ENCODE data around the gene KDR.

Gene KDR

DNA sequence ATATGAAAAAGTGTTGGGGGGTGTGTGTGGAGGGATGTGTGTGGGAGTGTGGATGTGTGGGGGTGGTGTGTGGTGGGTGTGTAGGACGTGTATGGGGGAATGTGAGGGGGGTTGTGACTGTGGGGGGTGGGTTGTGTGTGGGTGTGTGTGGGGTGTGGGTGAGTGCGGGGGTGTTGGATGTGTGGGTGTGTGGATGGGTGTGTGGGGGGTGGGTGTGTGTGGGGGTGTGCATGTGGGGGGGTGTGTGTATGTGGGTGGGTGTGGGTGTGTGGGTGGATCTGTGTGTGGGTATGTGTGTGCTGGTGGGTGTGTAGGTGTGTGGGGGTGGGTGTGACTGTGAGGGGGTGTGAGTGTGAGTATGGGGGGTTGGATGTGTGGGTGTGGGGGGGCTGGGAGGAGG is 47.8 kb downstream of the KDR start:
- no peak for DNase-seq

DNA sequence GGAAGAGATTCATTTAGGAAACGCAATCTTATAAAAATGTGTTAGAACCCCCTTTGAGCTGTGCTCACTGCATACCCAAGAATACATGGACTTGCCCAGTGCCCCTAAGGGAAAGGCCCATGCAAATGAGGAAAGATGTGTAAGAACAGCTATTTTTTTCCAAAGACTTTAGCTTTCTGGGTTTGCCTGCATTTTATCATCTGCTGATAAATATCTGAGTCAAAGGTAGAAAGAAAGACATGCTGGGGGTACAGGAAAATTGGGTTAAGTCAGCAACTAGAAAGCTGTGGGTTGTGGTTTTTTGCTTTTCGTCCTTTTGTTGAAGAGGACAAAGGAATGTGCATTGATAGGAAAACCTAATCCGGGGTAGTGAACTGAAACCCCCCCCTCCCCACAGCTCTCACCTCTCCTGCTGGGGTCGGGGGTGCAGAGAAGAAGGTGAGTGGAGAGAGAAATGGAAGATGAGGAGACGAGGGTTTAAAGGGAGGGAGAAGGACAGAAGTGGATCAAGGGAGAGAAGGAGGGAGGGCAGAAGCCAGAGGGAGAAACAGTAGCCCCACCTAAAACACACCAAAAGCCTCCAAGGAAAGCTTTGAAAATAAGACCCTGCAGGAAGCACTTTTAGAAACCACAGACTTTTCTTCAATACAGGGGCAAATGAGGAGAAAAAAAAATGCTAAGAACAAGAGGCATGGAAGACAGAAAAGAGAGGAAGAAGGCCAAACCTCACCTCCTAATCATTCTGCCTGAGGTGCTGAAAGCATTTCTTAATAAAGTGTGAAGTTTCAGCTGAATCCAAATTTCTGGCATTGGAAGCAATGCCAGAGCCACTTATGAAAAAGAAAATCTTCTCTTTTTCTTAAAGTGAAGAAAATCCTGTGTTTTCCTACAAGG is 49.3 kb downstream of the KDR start:
- DNase-seq, result peak; percentile 6

DNA sequence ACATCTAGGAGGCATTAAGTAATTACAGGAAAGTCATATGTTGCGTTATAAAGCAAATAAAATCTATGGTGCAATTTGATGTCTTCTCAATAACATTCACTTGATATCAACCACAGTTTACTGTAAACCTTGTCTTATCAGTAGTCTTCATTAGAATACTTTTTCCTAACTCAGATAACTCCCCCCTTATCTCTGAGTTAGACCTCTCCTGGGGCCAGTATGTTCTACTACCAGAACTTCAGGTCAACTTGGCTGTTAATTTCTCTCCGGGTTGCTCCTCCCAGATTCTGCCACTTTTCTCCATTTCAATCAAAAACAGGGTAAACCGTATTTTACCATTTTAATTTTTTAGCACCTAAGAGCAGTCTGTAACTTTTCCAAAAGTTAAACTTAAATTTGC is 50.0 kb downstream of the KDR start:
- no peak for DNase-seq

DNA sequence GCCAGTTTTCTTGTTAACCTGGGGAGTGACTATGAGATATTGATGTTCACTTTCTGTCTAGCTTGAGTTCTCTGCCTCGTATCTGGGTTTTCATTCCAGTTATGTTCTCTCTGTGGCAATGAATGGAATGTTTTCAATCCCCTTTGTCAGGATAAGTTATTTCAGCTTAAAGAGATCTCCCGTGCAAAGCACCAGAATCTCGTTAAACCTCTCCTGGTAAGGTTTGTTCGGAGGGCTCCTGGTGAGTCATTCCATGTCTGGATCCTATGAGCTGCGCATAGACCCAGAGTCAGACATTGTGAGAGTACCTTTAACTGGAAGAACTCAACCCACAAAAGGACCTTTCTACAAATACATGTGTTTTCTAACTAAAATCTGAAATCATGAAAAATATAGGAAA is 51.0 kb downstream of the KDR start:
- no peak for DNase-seq

DNA sequence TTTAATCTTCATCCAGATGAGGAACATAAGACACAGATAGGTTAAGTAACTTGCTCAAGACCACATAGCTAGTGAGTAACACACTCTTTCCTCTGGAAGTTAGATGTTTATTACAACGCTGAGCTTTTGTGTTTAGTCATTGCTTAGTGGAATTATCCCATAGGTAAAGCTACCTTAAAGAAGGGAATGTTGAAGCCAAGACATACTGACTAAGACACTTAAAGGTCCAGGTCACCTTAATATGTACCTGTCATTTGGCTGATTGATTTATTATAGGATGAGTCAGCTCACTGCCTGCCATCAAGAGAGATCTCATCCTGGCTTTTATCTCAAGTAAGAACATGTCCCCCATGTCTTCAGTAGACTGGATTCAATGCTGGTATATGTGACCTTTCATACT is 53.4 kb downstream of the KDR start:
- DNase-seq, result no peak

DNA sequence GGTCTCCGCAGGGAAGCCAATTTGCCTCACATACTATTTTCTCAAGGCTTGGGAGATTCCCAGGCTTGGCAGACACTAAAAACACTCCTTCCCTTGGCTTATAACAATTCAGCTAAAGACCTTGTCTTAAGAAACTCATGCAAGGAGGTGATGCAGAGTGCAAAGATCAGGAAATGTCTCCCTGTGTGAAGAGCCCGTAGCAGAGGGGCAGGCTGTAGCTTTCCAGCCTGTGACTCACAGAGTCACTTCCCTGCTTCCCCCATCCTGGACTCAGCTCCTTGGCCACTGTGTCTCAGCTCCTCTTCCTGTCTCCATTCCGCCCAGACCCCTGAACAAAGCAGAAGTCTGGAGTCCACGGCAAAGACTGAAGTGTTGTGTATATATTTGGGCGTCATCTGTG is 56.1 kb downstream of the KDR start:
- DNase-seq, result no peak

DNA sequence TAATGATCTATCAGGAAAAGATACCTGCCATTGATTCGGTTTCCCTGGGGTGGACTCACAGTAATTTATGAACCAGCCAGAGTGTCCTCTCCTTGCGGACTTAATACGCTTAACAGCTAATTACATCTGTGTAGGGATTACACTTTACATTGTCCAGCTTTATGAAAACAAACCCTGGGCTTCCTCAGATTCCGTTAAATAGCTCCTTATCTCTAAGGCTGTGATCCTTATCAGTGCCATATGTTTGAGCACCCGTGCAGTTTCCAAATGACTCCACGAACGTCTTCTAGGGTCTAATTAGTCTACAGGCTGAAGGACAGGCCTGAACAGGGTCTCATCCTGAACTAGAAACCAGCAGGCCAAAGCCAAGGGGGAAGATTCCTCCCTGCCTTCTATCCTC is 56.9 kb downstream of the KDR start:
- DNase-seq, result no peak

DNA sequence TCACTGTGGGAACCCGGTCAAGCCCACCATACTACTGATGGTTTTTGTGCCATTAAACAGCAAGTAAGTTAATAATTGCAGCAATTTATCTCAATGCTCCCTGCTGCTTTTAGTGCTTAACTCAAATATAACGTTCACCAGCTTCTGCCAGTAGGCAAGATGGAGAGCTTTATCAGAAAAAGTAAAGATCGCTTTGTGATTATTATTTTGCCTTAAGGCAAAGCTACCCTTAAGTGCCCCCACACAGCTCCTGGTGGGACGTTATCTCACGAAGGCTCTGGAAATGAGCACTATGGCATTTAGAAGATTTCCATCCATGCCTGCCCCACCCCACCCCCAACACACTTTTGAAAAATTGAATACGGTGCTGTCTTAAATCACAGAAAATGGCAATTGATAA is 59.4 kb downstream of the KDR start:
- no peak for DNase-seq

DNA sequence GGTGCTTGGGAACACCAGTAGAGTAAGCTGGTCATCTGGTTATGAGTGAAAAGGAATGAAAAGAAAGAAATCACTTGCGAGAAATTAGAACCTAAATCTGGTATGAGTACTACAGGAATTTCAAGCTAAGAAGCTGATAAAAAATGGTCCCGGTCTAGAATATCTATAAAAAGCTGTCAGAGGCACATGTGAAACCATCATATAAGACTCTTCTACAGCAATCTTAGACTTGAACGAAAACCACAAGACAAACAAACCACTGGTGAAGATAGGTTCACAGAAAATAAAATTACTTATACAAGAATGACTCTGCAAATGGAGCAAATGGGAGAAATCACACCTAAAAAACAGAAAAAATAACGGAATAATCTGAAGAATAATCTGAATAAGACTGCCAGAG is 69.9 kb downstream of the KDR start:
- no peak for DNase-seq

DNA sequence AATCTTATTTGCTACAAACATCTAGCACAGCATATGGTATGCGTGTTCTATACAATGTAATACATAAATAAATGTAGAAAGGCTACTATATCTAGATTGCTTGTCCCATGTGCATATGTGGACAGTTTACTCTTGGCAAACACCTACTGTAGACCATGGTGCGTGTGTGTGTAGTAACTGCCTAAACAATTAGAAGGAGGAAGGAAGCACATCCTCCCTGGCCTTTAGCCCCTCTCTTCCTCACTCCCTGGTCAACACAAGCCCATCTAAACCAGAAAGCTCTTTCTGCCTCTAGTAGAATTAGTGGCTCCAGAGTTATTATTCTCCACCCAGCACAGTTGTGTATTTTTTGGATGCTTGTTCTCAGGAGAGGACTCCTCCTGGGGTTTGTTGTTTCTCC is 73.9 kb downstream of the KDR start:
- no peak for DNase-seq

DNA sequence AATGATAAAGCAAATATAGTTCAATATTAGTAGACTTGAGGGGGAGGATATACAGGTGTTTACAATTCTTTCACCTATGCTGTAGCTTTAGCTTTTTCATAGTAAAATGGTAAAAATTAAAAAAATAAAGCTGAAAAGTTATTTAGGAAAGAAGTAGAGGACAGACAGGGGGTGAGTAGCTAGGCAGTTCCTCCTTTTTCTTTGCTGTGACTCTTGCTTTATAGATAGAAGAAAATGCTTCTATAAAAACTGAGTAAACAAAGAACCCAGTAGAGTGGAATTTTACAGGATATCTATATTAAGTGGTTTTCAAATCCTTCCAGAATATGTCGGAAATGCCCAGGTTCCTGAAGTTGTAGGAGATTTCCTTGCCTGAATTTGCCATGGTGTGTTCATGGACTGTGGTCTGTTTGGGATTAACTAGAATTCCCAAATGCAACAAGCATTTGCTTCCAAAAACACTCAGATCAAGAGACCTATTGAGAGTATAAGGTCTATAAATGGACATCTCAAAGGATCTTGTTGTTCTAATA is 74.9 kb downstream of the KDR start:
- no peak for DNase-seq

DNA sequence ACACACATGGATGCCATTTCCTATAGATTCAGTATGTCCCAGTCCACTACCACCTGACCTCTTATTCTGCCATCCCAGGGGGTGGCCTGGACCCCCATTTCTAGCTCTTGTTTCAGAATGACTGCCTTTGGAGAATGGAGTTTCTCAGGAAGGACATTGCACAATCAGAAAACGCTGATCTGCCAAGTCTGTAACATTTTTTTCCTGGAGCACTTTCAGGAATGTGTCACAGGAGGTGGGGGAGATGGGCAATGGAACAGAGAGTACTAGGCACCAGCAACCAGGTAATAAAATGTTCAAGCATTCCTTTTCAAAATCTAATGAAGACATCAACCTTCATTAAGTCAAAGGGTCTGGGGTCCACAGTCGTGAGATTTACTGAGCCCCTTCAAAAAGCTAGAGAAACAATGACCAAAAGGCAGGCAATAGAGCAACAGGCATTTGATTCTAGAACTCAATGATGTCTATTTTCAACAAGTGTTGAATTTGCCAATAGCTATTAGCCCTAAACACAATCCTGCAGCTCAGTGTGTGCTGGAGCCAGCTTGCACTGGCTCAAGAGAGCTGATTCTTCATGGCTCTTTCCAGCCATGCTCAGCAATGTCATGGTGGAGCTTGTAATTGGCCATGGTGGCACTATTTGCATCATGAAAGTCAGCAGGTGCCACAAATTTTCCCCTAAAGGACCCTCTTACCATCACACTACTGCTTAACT is 87.1 kb downstream of the KDR start:
- DNase-seq, result no peak

DNA sequence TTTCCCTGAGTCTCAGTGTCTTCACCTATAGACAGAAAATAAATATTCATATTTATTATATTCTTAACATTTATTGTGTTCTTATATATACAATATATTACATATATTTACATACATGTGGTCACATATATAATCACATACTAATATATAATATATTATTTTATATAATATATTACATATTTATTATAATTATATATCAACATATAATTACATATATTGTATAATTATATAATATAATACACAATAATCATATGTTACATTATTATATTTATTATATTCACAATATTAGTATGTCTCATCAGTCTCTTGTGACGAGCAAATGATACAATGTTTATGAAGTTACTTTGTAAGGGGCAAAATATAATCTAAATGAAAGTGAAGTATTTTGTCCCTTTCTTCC is 87.7 kb downstream of the KDR start:
- DNase-seq, result no peak

DNA sequence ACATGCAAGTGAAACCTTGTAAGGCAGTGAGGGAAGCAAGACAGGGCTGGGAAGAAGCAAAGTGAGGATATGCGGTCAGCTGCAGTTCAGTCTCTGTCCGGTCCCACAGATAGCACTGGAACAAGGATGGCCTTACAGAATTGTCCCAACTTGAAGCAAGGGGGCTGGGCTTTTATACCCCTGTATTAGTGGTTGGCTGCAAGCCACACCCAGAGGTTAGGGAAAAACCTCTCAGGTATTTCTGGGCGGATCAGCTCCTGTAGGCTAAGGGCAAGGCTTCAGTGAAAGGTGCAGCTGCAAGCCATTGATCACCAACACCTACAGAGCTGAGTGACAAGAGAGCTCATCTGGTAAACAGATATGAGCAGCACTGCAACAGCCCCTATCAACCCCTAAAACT is 89.0 kb downstream of the KDR start:
- no peak for DNase-seq

DNA sequence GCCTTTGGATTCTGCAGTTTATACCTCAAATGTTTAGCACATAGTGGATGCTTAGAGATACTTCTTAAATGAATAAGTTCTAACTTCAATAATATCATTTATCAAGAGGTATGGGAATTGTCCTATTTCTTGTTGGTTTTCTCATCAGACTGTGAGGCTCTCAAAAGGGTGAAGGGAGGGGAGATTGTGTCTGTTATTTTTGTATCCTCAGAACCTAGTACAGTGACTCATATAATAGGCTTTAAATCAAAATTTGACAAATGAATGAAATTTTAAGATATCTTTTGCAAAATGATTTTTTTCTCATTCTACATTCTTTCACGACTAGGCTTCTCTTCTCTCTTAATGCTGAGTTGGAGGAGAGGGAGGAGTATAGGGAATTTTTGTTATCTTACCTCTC is 89.5 kb downstream of the KDR start:
- DNase-seq, result no peak

DNA sequence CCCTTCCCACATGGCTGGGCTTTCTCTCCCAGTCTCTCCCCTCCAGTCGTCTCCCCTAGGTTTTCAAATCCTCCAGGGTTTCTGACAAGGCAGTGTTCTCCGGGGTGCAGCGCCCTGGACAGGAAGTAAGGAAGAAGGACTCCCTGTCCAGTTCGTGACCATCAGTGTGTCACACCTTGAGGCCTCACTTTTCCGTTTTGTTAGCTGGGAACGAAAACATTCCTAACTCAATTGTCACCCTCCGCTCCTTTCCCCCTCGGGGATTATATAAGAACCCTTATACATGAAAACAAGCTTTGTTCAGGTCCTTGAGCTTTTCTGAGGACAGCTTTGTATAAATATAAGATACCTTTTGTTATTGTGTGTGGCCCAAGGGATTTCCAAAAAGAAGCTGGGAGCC is 92.1 kb downstream of the KDR start:
- DNase-seq, result no peak

DNA sequence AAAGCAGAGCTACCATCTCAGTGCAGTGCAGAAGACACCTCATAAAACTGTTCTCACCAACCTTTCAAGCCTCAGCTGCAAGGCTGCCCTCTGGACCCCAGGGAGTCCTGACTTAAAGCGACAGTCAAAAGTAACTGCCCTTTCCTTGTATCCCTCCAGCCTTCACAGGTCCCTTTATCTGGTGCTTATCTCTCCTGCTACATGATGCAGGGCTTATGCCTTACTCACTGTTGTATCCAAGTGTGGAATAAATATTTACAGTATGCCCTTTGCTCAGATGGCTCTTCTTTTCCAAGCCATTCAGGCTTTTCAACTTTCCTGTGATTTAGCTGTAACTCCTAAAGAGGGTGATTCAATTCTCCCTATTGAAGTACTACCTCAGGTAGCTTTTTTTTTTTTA is 92.6 kb downstream of the KDR start:
- DNase-seq, result no peak

DNA sequence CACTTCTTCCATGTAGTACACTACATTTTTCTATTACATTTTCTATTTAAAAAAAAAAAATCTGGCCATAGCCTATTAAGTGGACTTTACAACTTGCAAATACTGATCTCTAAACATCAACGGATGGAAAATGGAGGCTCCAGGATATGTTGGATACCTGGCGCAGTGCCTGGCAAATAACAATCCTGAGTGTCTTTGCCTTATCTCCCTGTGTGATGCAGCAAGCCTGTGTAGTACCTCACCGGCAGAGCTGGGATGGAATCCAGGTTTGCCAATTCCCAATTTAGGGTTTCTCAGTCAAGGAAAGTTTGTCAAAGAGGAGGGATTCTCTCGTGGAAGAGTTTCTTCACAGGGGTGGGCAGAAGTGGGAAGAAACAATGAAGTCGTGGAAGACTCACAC is 93.2 kb downstream of the KDR start:
- no peak for DNase-seq

DNA sequence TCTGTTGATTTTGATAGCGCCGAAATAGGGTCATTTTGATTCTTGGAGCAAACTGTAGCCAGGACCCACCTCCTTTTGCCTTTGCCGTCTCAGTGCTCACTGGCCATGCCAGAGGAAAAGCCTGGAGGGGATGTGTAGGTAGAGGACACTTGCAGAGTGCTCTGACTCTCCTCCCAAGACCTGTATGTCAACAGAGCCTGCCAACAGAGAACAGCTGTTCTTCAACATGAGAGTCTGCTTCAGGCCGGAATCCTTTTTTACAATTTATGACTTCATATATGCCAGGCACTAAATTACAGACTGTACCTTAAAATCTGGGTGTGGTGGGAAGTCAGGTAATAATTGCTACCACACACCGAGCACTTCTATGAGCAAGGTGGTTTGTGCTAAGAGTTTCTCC is 94.2 kb downstream of the KDR start:
- no peak for DNase-seq

DNA sequence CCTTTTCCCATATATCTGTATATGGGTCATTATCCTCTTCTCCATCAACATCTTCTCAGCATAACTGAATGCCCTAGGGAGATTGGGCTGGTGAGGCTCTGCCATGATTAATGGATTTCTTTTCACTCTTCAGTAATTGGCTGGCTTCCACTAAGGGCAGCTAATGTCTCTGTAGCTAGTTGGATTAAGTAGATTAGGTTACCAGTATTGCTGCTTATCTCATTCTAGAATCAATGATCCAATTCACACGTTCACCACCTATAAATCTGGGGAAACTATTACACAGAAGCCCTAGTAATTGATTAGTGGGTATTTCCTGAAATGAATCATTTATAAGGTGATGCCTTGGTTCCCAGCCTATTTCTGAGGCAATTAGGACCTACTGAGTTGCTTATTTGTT is 94.8 kb downstream of the KDR start:
- no peak for DNase-seq

DNA sequence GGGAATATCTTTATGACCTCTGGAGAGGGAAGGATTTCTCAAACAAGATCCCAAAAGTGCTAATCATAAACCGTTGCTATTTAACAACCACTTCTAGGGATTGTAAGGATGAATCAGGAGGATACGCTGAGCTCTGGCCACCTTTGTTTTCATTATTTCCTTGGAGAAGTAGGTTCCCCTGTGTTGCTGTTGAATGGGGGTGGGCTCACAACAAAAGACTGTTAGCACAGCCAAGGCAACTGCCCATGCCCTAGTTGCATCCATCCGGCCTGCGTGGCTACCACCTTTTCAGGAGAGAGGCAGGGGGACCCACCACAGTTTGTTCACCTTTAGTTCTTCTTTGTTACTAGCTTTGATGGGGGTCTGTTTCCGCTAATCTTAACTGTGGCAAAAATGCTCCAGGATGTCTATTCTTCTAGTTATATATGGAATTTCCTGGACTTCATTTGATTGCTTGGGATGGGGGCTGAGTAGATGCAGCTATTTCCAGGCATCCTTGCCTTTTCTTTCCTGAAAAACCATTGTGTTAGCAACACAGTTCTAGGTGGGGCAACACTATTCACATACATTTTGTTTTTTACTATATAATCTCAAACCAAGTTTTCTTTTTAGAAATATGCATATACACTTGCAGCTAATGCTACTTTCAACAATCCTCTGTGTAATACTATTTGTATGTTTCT is 95.4 kb downstream of the KDR start:
- DNase-seq, result no peak

DNA sequence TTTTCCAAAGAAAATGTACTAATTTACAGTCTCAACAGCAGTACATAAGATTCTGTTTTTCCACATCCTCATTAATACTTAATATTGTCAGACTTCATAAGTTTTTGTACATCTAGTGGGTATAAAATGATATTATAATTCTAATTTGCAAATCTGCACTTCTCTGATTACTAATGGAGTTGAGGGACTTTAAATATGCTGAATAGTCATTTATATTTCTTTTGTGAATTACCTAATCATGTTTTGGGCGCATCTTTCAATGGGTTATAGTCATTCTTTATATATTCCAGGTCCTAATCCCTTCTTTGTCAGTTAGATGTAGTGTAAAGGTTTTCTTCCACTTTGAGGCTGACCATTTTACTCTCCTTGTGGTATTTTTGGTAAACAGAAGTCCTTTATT is 96.1 kb downstream of the KDR start:
- no peak for DNase-seq

Data from activated CD4-positive, alpha-beta T cell treated with anti-CD3 and anti-CD28 coated beads for 48 hours (primary cell).